SH-SY5Y (cell line): ENCODE results near the gene CCDC195.

ENCODE experiments used
- GATA2 ChIP-seq: IDR thresholded peaks from 2 replicates; pipeline ENCODE4 v1.6.1; 2011; ENCODE audit warnings: mild to moderate bottlenecking, low read depth, low read length
- GATA3 ChIP-seq: IDR thresholded peaks from 2 replicates; pipeline ENCODE4 v1.6.1; 2011; ENCODE audit warnings: low read depth, mild to moderate bottlenecking, low read length, moderate library complexity

GRCh38 chr2:224722770-224723169 lies 6.6 kb upstream of the CCDC195 start:
- TF ChIP-seq GATA2 (no peak), GATA3 (no peak)
